CD4-positive, alpha-beta T cell (primary cell): Measurements from ENCODE around the gene HYAL1. TPM values are rescaled to one million over a fixed set of nuclear protein-coding genes. Genes with fewer than 3 reads are reported as not detected.

Experiments
- ATAC-seq: fragments of 200-7000 bp; cut with Tn5 transposase; one replicate; pipeline ENCODE4 v1.10.0; 2022; ENCODE audit warnings: mild to moderate bottlenecking; ENCODE audit not compliant: poor library complexity
- CTCF ChIA-PET: fragments of 350-600 bp; sonication (Branson Sonifier 250); formaldehyde crosslinking; loops from one replicate; lab custom pipeline; 2021; ENCODE audit warnings: antibody characterized with exemption, inconsistent platforms; lab: Charles Lee
- POLR2A ChIA-PET: fragments of 350-600 bp; sonication (Branson Sonifier 250); formaldehyde crosslinking; loops from one replicate; lab custom pipeline; 2021; ENCODE audit warnings: antibody characterized with exemption, inconsistent platforms; lab: Charles Lee
- DNase-seq, 14 experiments: peaks; one replicate each; pipeline ENCODE4 v3.0.0-alpha.2; 2013 to 2020; ENCODE audit warnings: mixed read lengths in 2 of 14
- H3K27ac ChIP-seq, 2 donors: one replicate each; pipeline versions ENCODE4 v1.5.1 to v1.7.0; 2013; ENCODE audit warnings: low read length in 2 of 2, low read depth in 1 of 2, mild to moderate bottlenecking in 1 of 2
- H3K27me3 ChIP-seq, 2 experiments: 1 replicate in 1 of 2; 2 replicates in 1 of 2; pipeline versions ENCODE4 v1.6.1 to v1.7.0; 2013; ENCODE audit warnings: low read length in 2 of 2, control low read depth in 1 of 2, mild to moderate bottlenecking in 1 of 2, moderate library complexity in 1 of 2; ENCODE audit not compliant: insufficient read depth in 2 of 2, control insufficient read depth in 1 of 2
- H3K36me3 ChIP-seq: one replicate; pipeline ENCODE4 v1.6.1; 2013; ENCODE audit warnings: low read length, control low read depth; ENCODE audit not compliant: insufficient read depth
- H3K4me1 ChIP-seq: one replicate; pipeline ENCODE4 v1.6.1; 2013; ENCODE audit warnings: low read length, control low read depth; ENCODE audit not compliant: insufficient read depth
- H3K4me3 ChIP-seq: one replicate; pipeline ENCODE4 v1.5.1; 2013; ENCODE audit warnings: mild to moderate bottlenecking, low read length, moderate library complexity
- H3K9me3 ChIP-seq, 2 experiments: 1 replicate in 1 of 2; 2 replicates in 1 of 2; pipeline versions ENCODE4 v1.6.1 to v1.7.0; 2013; ENCODE audit warnings: low read length in 2 of 2, mild to moderate bottlenecking in 2 of 2, control low read depth in 1 of 2, moderate library complexity in 1 of 2; ENCODE audit not compliant: control insufficient read depth in 1 of 2, insufficient read depth in 1 of 2
- H3K27ac Mint-ChIP-seq: one replicate; pipeline ENCODE4 v1.8.0; 2020; ENCODE audit warnings: mixed read lengths
- H3K27me3 Mint-ChIP-seq: one replicate; pipeline ENCODE4 v1.8.0; 2021; ENCODE audit warnings: mixed read lengths
- H3K36me3 Mint-ChIP-seq: one replicate; pipeline ENCODE4 v1.8.0; 2021; ENCODE audit warnings: low read depth, mixed read lengths
- H3K4me1 Mint-ChIP-seq: one replicate; pipeline ENCODE4 v1.8.0; 2021; ENCODE audit warnings: low read depth, mixed read lengths
- H3K4me3 Mint-ChIP-seq: one replicate; pipeline ENCODE4 v1.8.0; 2020; ENCODE audit warnings: mild to moderate bottlenecking, mixed read lengths
- H3K9me3 Mint-ChIP-seq: one replicate; pipeline ENCODE4 v1.8.0; 2020; ENCODE audit warnings: mixed read lengths
- CTCF ChIP-seq: fragments of 200-600 bp; IDR thresholded peaks from one replicate; pipeline ENCODE4 v1.8.0; 2022; ENCODE audit warnings: antibody characterized with exemption, mild to moderate bottlenecking
- intact Hi-C, 2 experiments: fragments of 100-400 bp; cut with DNase I in 1 of 2; cut with micrococcal nuclease in 1 of 2; formaldehyde crosslinking; loops; one replicate each; pipeline versions ENCODE4 v1.15.1 to v1.9.0; 2023 to 2025; cut with DNase I, micrococcal nuclease
- total RNA-seq, 174 experiments: library from RNA in 2 of 174; stranded (reverse) in 2 of 174; gene quantifications; one replicate each; pipeline ENCODE4 v1.2.3 and lab custom pipeline; 2021 to 2026

The HYAL1 gene
- total RNA-seq, 2 experiments from 2014 or later: 0.38 TPM; not detected in 1

DNA sequence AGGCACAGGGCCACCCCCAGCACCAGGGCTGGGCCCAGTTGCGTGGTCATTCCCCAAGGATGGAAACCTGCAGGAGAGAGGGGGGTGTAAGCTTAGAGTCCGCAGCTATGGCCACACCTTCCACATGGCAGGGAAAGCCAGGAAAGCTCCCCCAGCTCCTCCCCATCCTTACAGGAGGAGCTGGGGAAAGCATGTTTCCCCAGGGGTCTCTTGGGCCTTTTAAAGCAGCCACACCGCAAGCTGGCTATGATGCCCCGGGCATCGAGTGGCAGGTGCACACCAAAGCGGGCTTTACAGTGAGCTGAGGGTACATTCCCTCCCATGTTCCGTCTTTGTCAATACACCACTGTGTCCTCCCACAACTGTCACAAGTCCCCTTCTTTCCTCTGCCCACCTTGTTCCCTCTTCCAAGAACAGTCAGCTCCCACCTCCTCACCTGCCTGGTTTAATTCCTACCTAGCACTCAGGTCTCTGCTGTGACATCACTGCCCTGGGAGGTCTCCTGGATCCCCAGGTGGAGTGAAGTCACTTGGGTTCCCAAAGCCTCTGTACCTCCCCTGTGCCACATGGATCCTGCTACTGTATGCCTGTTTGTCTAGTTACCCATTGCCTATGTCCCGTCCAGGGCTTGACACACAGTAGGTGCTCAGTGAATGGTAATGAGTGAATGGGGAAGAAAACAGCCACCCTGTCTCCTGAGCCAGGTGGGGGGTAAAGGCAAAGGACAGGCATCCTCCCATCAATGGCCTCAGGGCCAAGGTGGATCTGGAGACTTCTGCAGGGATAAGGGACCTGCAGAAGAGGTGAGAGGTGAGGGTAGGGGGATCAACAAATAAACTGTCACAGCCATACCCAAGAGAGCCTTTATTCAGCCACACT, 7.6 kb downstream of the HYAL1 start:
- Mint-ChIP-seq H3K36me3 (peaks cover 17% of the 10 kb centered on the region), H3K27me3 (no peaks in the 10 kb centered on the region), H3K9me3 (no peaks in the 10 kb centered on the region), H3K4me3 (peak overlapping the region; percentile 27), H3K27ac (no peak overlapping the region), H3K4me1 (peaks cover 49% of the 10 kb centered on the region)
- Histone ChIP-seq H3K9me3 (no peaks in the 10 kb centered on the region), H3K4me1 (peaks cover 50% of the 10 kb centered on the region), H3K4me3 (no peak overlapping the region), H3K27me3 (no peaks in the 10 kb centered on the region), H3K27ac (no peak overlapping the region), H3K36me3 (no peaks in the 10 kb centered on the region)
- peak in 1 of 14 experiments; percentile 34 for DNase-seq
- TF ChIP-seq CTCF: no peak
- ATAC-seq: no peak
- CTCF ChIA-PET: no interaction called here
- intact Hi-C loops: loop anchor here (5.0 kb wide), 2 partner anchors 42 to 883 kb away; partner anchors contain the start of genes RHOA (in 1 of the 2) and TCTA (in 1 of the 2)
- POLR2A ChIA-PET: interaction anchor here (0.6 to 1.2 kb wide), 2 partner anchors 41 to 1014 kb away, joined by 3 to 6 read pairs; no protein-coding TSS in a partner anchor

GRCh38 chr3:50294492-50295403, 8.6 kb downstream of the HYAL1 start:
- Mint-ChIP-seq H3K9me3 (no peaks in the 10 kb centered on the region), H3K4me1 (peaks cover 41% of the 10 kb centered on the region), H3K36me3 (peaks cover 17% of the 10 kb centered on the region), H3K27me3 (no peaks in the 10 kb centered on the region), H3K4me3 (no peak overlapping the region), H3K27ac (peak overlapping the region; percentile 56)
- intact Hi-C loops: loop anchor here (5.0 kb wide), 3 partner anchors 43 to 882 kb away; partner anchors contain the start of genes RBM6 (in 1 of the 2), RHOA (in 1 of the 2) and TCTA (in 1 of the 2)
- Histone ChIP-seq H3K9me3 (no peaks in the 10 kb centered on the region), H3K4me1 (peaks cover 45% of the 10 kb centered on the region), H3K27ac (no peak overlapping the region), H3K36me3 (peaks cover 9% of the 10 kb centered on the region), H3K27me3 (no peaks in the 10 kb centered on the region), H3K4me3 (no peak overlapping the region)
- no peak for ATAC-seq
- ChIA-PET CTCF (no interaction called here), POLR2A (interaction anchor here (0.6 kb wide), 1 partner anchor 1013 kb away, joined by 3 read pairs; no protein-coding TSS in a partner anchor)
- DNase-seq: peak in 1 of 14 experiments; percentile 36
- TF ChIP-seq CTCF: no peak

GRCh38 chr3:50294089-50294488, 9.3 kb downstream of the HYAL1 start:
- no peak overlapping the region for H3K27ac ChIP-seq
- TF ChIP-seq CTCF: no peak
- Mint-ChIP-seq H3K27ac (peak overlapping the region; percentile 56), H3K9me3 (no peaks in the 10 kb centered on the region), H3K36me3 (peaks cover 18% of the 10 kb centered on the region), H3K4me1 (peaks cover 34% of the 10 kb centered on the region), H3K4me3 (no peak overlapping the region), H3K27me3 (no peaks in the 10 kb centered on the region)
- peaks cover 42% of the 10 kb centered on the region for H3K4me1 ChIP-seq
- CTCF ChIA-PET: no interaction called here
- no peaks in the 10 kb centered on the region for H3K9me3 ChIP-seq
- intact Hi-C loops: loop anchor here in 1 of 2 experiments (5.0 kb wide), 1 partner anchor 352 kb away; the partner anchor contains the start of gene RBM6
- no peak overlapping the region for H3K4me3 ChIP-seq
- POLR2A ChIA-PET: interaction anchor here (3.3 kb wide), 1 partner anchor 43 kb away, joined by 28 read pairs; no protein-coding TSS in a partner anchor
- DNase-seq (no peak), ATAC-seq (no peak)
- H3K27me3 ChIP-seq: no peaks in the 10 kb centered on the region
- peaks cover 15% of the 10 kb centered on the region for H3K36me3 ChIP-seq
